NCI-H128 (cell line): Measurements from ENCODE around the gene TDRD3.

ENCODE experiments used
- DNase-seq: peaks from one replicate; lab custom pipeline; 2025; ENCODE audit not compliant: unreplicated experiment; lab: John Stamatoyannopoulos, UW

The TDRD3 gene

DNA sequence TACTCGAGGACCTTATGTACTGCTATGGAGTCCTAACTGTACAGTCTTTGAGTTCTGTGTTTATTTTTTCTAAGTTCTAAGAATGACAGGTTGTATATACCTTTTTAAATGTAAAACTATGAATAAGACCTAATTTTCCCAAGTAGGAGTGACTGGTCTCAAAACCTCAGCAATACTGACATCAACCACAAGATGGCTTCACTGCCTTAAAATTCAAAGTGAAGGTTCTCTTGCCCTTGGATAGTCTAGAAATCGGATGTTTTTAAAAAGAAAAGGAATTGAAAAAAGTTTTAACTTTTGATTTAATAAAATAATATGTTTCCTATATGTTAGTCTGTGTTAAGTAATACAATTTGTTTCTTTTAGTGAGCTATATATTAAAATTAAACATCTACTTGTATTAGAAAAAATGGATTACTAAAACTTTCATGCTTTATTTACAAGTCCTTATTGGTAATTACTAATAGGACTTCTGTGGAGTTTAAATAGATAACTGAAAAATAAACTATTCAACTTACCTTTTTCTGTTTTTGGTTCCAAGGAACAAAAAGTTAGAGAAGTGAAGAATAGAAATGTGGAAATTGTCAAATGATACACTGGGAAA lies 52.0 kb downstream of the TDRD3 start:
- no peak for DNase-seq

DNA sequence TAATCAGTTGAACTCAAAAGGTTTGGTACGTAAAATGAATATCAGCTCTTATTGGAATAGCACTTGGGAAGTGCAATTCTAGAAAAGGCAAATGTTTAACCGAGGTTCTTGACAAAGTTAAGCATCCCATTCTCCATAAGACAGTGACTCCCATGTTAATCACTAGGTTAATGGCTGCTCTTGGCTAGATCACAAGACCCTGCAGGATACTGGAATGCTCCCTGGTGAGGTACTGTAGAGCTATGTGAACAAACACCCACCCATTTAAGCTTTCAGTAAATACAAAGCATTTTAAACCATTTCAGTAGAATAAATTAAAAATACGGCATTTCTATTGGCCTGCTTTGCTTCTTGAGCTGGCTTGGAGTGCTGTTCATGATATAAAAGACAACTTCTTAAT lies 56.5 kb downstream of the TDRD3 start:
- no peak for DNase-seq

DNA sequence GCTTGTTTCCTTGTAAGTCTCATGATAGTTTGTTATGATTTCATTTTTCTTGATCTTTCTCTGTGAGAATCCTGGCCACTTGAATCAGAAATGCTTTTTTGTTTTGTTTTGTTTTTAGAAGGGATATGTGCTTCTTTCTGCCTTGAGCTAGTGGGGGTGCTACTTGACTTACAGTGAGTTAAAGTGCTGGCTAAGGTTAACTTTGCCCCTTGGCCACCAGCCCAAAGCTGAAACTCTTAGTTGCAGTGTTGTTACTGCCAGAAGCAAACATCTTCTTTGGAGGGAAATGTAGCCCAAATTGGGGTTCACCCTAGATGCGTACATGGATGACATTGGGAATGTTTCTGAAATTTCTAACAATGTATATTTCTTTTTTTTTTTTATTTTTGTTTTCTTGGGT lies 57.4 kb downstream of the TDRD3 start:
- no peak for DNase-seq

DNA sequence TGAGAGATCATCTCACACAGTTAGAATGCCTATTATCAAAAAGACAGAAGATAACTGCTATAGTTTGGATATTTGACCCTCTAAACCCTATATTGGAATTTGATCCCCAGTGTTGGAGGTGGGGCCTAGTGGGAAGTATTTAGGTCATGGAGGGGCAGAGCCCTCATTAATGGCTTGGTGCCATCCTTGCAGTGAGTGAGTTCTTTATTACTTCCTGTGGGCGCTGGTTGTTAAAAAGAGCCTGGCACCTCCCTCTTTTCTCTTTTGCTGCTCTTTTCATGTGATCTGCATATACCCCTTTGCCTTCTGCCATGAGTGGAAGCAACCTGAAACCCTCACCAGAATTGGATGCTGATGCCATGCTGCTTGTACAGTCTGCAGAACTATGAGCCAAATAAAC lies 66.8 kb downstream of the TDRD3 start:
- no peak for DNase-seq

DNA sequence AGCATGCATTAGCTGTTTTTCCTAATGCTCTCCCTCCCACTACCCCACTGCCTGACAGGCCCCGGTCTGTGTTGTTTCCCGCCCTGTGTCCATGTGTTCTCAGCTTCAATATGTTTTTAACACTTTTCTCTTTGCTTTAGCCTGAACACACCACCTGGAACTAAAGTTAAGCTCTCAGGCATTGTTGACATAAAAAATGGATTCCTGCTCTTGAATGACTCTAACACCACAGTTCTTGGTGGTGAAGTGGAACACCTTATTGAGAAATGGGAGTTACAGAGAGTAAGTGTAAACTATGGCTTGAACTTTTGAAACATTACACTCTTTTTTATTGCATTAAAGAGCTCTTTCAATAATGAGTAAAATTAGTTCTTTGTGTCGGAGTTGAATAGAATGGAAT lies 70.1 kb downstream of the TDRD3 start:
- DNase-seq, result peak; percentile 50

DNA sequence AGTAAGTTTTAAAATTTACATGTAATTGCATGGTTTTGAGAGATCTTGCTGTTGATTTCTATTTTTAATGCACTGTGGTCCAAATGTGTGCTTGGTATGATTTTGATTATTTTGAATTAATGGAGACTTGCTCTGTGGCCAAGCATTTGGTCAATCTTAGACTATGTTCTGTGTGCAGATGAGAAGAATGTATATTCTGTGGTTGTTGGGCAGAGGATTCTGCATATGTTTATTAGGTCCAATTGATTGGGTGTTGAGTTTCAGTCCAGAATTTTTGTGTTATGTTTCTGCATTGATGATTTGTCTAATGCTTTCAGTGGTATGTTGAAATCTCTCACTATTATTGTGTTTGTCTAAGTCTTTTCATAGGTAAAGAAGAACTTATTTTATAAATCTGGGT lies 82.3 kb downstream of the TDRD3 start:
- DNase-seq, result no peak

DNA sequence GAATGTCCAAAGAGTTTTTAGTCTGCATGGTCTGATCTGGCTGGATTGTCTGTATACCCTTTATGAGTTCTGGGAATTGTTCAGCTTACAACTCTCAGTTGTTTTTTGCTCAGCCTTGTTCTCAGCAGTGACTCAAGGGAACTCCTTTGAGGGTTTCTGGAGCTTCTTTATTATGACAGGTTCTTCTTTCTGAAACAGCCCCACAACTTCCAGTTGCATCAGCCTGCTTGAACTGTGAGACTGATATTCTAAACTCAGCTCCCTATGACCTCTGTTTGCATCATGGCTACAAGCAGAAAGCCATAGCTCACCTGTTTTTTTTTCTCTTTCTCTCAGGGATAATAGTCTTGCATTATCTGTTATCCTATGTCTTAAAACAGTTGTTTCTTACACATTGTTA lies 85.0 kb downstream of the TDRD3 start:
- no peak for DNase-seq

DNA sequence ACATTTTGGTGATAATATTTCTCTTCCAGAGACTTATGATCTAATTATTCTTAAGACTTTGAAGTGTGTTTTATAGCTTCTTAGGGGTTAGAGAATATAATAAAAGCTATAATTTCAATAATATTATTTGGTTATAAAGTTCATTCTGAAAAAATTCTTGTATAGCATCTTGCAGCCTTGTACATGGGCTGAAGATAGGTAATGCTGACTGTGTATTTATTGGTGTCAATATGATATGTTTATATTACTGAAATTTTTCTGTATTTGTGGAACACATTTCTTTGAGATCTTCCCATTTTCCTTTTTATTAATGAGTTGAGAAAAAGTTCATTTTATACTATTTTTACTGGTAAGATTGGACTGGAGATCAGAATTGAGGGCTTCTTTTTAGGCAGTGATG lies 87.8 kb downstream of the TDRD3 start:
- DNase-seq, result no peak

DNA sequence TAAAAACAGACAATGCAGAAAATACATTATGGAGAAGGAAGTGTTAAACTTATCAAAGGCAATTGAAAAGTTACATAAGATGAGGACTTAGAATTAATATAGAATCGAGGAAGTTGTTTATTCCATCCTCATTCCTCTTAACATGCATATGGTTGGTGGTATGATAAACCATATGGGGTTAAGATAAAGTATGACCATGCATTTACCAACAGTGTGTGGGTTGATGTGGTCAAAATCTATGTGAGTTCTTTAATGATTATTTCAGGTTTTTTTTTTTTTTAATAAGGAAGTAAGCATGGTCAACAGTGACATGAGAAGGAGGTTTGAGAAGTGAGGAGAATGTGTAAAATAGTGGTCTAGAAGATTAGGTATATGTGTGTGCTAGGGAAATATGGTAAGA lies 94.5 kb downstream of the TDRD3 start:
- no peak for DNase-seq

DNA sequence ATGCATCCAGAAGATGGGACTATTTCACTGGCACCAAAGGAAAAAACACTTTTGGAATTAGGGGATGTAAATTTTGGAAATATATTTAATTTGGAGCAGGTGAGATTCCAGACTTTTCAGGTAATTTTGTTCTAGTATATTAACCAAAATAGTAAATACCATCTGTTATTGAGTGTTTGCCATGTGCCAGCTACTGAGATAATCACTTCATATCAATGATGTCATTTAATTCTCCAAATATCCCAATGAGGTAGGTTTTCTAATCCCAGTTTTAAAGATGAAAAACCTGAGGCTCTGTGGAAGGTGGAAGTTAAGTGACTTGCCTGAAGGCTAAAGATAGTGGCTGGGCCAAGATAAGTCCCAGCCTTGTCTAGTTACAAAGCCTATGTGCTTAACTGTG lies 95.2 kb downstream of the TDRD3 start:
- DNase-seq, result no peak

DNA sequence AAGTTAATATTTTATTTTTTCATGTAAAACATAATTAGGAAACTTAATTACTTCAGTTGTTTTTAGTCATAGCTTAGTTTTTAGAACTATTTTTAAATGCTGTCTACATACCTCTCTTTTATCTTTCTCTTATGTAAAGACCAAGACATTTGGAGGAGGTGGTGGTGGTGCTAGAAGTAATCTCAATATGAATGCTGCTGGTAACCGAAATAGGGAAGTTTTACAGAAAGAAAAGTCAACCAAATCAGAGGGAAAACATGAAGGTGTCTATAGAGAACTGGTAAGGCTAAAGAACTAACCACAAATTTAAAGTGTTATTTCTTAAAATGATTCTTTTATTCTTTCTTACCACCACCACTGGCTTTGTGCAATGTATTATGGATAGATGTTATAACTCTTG lies 97.3 kb downstream of the TDRD3 start:
- no peak for DNase-seq

DNA sequence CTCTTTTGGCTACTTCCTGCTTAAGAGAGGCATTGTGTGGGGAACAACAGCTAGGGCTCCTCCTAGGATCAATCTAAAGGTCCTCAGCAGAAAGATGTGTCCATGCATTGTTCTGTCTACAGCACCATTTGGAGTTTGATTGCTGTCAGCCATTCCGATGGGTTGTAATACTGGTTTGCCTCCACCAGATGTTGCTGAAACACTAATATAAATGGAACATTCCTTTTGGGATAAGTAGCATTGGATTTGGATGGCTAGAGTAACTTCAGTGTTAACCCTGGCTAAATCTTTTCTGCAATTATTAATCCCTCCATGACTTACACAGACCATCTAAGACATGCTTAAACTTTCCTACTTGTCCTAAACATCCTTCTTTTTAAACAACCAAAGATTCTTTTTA lies 104.2 kb downstream of the TDRD3 start:
- no peak for DNase-seq

DNA sequence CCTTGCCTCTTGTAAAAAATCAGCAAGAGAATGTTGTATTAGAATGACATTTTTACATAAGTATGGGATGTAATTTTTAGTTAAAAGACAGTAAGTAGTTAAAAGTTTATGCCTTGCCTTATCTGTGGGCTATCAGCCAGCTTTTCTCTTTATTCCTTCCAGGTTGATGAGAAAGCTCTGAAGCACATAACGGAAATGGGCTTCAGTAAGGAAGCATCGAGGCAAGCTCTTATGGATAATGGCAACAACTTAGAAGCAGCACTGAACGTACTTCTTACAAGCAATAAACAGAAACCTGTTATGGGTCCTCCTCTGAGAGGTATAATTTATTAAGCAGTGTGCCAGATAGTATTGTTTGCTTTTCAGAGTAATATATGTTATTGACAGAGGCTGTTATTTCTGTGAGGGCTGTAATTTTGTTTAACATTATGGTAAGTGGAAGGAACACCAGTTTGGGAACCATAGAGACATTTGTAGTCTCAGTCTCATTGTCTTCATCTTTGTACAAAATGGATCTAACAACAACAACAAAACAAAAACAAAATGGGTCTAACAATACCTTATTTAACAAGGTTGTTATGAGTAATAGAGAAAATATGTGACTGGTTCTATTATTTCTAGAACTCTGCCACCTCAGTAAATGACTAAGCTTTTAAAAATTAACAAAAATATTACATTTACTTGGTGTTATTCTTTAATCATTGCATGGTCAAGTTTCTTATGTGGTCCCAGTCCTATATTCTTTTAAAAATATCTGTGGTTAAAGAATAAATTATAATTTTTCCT lies 112.8 kb downstream of the TDRD3 start:
- no peak for DNase-seq

DNA sequence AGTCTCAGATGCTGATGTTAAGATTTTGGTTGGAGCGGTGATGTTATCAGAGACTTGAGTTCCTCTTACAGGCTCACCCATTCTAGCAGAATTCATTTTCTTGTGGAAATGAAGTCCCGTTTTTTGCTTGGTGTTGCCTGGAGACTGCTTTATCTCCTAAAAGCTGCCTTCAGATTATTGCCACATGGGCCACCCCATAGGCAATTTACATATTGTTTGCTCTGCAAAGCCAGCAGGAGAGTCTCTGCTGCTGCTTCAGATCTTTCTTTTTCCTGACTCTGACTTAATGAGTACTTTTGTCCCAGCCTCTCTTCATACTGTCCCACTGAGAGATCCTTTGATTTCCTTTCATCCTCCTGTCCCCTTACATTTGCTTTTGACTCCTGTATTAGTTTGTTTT lies 114.6 kb downstream of the TDRD3 start:
- no peak for DNase-seq

DNA sequence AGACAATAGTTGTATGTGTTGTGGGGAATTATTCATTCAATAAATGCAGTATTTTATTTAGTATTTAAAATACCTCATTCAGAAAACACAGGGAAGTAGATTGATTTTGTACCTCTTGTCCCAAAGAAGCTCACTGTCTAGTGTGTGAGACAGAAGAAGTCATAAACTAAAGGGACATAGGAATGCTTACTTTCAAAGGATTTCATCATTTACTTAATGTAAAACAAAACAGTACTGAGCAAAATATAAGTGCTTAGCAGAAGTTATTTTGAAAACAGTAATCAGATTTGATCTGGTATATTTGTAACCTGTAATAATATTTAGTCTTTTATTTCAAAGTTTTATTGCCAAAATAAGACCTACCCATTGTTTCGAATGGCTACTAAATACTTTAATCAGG lies 117.9 kb downstream of the TDRD3 start:
- no peak for DNase-seq

DNA sequence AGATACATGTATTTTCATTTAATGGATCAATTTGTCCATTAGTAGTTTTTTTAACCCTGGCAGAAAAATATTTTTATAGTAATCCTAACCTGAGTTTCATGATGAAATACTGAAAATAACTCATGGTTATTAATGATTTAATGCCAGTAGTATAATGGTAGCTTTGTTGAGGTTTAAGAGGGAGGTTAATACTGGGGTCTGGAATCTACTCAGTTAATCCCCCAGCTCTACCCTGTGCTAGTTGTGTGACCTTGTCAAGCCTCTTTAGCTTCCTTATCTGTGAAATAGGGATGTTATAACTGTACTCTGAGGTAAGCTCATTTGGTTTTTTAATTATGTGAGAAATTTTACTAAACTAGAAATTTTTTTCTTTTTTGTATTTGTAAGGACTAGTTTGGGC lies 122.5 kb downstream of the TDRD3 start:
- no peak for DNase-seq

DNA sequence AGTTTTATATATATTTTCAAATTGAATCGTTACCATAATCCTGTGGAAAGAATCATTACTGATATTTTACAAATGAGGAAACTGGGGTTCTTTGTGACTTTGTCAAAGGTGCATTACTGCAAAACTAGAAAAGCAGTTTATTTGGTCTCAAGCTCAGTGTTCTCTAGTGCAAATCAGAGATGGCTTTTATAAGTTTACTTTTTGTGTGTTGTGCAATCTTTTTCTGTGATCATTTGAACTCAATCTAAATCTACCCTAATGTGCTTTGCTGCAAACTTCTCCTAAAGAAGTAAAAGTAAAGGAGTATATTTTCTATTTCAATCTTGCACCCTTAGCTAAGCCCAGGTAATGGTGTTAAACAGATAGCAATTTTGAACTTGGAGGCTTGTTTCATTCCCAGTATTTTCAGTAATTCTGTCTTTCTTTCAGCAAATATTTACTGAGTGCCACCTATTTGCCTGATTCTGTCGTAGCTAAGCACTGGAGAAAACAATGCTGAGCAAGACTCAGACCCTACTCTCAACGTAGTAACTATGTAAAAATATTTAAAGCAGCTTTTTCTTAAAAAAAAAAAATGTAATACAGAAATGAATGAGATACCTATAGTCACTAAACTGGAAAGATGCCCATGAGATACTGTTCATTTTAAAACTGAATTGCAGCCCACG lies 124.0 kb downstream of the TDRD3 start:
- DNase-seq, result no peak

DNA sequence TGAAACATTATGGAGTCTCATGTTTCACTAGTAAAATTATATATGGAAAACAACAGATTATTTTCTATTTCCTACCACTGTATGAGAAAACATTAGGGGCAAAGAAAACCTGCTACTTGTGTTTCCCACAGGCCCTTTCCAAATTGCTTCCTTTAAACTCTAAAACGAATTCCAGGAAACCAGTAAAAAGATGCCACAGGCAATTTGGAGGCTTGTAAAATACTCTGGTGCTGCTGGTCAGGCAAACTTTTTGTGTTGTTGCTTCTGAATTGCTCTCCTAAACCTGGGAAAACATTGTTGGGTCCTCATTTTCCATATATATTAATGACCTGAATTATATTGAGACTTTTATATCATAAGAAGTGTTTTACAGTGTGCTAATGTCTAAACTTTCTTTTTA lies 141.5 kb downstream of the TDRD3 start:
- DNase-seq, result no peak

DNA sequence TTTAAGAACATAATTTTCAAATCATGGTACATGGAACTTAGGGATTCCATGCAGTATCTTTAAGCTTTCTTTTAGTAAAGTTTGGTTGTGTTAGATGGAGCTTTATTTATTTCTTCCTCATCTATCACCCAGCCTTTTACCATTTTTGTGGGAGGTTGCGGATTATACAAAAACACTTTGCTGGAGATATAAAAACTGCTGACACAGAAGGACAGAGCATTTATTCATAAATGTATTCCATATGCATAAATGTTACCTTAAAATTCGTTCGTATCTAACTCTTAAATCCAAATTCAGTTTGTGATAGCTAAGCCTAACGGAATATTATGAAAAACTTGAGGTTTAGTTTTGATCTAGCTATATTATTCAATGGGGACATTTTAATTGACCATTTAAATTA lies 143.3 kb downstream of the TDRD3 start:
- DNase-seq, result no peak

DNA sequence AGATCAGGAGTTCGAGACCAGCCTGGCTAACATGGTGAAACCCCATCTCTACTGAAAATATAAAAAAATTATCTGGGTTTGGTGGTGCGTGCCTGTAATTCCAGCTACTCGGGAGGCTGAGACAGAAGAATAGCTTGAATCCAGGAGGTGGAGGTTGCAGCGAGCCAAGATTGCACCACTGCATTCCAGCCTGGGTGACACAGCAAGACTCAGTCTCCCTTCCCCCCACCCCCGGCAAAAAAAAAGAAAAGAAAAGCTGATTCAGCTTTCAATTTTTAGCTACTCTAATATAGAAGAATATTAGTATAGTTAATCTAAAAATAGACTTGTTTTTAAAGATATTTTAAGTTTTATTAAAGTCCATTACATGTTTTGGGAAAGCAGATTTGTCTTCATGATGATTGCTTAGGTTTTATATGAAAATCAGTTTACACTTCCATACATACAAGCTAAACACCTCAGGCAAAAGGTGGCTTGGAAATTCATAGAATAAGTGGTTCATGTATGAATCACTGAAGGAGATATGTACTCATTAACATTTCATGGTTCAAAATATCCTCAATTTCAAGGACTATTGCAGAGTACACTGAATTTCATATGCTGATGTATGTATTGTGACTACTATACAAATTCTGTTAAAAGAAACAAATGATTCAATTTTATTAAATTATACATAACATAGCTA lies 165.2 kb downstream of the TDRD3 start:
- no peak for DNase-seq

DNA sequence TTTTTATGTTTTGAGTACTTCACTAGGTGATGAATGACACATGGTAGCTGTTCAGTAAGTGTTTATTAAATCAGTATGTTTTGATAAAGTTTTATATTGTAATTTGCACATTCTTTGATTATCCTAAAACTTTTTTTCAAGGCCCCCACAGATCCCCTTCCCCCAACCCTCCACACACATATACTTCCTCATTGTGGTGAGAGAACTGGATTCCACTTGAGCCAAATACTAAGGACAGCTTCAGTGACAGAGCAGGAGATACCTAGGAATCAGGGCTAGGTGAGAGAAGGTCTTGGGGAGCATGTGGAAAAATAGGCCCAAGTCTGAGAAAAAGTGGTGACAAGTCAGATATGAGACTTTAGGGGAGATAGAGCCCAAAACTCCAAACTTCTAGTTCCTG lies 174.6 kb downstream of the TDRD3 start:
- DNase-seq, result no peak
